GM21381 (cell line): Measurements from ENCODE around the gene CIDEB.
"Not testable (repeated sequence)": the region's sequence is repeated elsewhere in the genome, so short reads cannot be mapped to it uniquely, and the experiment has no call there.

ENCODE experiments used
- ATAC-seq: cut with Tn5 transposase; IDR thresholded peaks from one replicate; pipeline ENCODE4 v1.9.1; 2021; ENCODE audit warnings: mild to moderate bottlenecking, moderate library complexity; ENCODE audit not compliant: unreplicated experiment

Gene CIDEB, protein sequence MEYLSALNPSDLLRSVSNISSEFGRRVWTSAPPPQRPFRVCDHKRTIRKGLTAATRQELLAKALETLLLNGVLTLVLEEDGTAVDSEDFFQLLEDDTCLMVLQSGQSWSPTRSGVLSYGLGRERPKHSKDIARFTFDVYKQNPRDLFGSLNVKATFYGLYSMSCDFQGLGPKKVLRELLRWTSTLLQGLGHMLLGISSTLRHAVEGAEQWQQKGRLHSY

DNA sequence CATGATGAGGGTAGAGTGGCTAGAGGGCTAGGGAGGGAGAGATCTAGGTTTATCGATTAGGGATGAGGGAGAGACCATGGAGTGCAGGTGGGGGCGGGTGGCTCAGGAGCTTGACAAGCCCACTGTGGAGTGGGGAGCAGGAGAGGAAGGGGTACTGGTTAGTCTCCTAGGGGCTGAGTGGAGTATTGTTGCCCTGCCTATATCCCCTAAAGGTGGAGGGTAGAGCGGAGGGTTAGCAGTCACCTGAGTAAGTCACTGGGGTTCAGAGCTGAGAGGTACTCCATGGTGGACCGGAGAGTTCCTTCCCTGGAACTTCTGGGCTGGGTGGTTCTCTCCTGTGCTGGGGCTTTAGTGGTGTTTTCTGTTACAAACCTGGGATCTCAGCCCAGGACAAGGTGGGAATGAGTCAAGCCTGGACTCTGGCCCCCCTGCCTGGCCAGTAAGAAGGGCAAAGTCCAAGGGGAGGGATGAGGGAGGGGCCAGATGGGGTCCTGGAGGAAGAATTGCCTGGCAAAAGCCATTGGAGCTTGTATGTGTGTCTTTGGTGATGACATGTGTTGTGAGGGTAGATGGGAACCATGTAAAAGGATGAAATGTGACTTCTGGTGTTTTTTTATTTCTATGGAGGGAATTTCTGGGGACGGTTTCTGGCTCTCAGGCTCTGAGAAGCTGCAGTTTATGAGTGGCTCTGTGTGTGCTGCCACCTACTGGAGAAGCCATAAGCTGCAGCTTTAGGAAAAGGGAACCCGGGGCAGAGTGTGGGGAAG lies at the start of gene CIDEB:
TSS of gene CIDEB (minus strand) at position 403 of the 767 bp plus-strand sequence. CDS start at position 284, 119 bp downstream.
- ATAC-seq, result no peak

DNA sequence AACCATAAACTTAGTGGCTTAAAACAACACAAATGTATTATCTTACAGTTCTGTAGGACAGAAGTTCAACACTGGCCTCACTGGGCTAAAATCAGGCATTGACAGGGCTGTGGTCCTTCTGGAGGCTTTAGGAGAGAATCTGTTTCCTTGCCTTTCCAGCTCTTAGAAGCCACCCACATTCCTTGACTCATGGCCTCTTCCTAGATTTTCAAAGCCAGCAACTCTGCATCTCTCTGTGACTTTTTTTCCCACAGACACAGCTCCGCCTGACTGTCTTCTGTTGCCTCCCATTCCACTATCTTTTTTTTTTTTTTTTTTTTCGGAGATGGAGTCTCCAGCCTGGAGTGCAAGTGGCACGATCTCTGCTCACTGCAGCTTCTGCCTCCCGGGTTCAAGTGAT lies 48.4 kb upstream of the CIDEB start:
- no peak for ATAC-seq

DNA sequence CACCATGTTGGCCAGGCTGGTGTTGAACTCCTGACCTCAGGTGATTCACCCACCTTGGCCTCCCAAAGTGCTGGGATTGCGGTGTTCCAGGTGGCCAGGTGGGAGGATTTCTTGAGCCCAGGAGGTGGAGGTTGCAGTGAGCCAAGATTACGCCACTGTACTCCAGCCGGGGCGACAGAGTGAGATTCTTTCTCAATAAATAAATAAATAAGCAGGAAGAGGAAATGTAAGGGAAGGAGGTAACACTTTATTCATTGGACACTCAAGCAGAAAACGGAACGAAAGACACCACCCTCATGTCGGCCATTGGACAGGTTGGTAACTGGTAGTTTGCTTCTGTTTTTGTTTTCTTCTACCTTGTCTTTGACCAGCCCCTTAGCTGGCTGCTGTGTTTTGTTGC lies 47.2 kb upstream of the CIDEB start:
- ATAC-seq, result no peak

DNA sequence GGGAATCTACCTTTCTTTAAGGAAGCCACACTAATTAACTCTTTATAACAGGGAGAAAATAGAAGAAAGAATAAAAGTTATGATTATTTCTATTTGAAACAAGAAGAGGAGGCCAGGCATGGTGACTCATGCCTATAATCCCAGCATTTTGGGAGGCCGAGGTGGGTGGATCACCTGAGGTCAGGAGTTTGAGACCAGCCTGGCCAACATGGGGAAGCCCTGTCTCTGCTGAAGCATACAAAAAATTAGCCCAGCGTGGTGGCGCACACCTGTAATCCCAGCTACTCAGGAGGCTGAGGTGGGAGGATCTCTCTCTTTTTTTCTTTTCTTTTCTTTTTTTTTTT lies 46.7 kb upstream of the CIDEB start:
- ATAC-seq, result not testable (repeated sequence)

DNA sequence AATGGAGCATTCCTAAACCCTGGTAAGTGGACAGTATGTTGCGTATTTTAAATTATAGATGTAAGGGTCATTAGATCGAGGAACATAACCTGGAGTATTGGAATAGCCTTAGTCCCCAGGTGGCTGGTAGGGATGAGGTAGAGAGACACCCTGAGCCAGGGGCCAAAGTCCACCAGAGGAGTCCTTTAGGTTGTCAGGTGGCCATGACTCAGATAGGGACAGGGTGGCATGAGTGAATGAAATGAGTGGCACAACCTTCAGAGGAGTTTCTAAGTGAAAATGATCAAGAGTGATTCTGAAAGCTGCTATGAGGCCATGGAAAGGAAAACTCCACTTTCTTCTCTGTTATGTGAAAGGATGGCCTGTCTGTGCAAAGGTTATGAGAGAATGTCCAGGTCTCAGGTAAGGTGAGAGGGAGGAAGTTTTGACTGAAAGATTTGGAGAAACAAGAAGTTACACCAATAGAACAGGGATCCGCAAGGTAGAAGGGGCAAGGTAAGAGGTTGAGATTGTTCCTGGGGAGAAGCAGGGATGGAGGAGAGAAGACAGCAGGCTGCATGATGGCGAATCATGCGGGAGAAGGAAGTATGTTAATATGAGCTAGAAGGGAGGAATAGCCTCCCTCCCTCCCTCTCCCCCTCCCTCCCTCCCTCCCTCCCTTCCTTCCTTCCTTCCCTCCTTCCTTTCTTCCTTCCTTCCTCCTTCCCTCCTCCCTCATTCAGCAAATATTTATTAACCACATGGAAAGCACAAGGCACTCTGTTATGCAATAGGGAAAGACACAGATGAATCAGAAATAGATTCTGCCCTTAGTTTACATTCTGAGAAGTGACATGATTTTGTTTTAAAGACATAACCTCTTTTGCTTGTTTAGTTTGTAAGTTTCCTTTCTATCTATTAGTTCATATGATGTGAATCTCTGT lies 46.0 kb upstream of the CIDEB start:
- ATAC-seq, result no peak

DNA sequence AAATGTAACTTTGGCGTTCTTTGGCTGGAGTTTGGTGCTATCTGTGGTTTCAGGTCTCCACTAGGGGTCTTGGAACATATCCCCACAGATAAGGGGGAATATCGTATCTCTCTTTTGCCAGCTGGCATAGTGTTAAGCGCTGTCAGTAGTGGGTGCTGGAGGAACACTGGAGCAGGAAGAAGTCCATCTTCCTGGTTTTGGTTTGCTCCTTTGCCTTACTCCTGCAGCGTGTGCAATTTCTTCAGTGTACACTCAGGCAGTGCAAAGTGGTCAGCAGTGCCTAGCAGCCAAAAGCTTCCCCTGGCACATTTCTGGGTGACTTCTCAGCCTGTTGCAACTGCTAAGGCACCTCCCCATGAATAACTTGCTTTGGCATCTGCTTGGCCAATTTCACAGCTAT lies 43.7 kb upstream of the CIDEB start:
- no peak for ATAC-seq

DNA sequence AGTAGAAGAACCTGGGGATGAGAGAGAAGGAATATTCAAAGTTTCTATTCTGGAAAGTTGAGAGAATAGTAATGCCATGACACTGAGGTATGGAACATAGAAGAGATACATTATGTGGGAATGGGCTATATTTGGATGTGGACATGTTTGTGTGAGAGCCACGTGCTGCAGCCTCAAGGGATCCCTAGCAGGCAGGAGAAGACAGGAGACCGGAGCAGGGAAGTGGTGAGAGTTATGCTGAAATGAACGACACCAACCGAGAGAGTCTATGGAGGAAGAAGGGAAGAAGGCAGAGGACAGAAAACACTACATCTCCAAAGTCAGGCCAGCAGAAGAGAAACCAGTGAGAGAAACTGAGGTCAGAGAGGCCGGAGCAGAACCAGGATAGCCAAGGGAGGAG lies 42.0 kb upstream of the CIDEB start:
- no peak for ATAC-seq

DNA sequence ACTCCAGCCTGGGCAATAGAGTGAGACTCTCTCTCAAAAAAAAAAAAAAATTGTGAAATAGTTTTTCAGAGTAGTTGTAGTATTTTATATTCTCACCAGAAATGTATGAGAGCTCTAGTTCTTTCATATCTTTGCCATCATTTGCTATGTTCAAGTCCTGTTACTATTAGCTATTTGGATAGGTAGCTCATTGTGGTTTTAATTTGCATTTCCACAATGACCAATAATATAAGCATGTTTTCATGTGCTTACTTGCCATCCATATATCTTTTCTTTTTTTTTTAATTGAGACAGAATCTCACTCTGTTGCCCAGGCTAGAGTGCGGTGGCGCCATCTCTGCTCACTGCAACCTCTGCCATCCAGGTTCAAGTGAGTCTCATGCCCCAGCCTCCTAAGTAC lies 40.4 kb upstream of the CIDEB start:
- ATAC-seq, result no peak

DNA sequence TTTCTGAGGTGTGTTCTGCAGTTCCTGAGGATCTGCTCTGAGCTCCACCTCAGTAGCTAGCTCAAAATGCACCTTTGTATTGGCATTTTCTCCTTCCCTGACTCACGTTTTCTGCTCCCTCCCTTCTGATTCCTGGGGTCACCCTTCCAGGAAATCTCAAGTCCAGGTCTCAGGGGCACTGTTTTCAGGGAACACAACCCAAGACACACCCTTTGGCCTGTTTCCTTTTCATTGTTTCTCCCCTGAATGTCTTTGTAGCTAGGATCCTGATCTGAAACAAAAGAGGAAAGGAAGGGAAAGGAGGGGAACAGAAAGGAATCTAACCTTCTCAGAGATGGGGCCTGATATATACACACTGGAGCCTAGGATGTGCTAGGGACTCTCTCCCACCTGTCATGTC lies 39.4 kb upstream of the CIDEB start:
- ATAC-seq, result no peak

DNA sequence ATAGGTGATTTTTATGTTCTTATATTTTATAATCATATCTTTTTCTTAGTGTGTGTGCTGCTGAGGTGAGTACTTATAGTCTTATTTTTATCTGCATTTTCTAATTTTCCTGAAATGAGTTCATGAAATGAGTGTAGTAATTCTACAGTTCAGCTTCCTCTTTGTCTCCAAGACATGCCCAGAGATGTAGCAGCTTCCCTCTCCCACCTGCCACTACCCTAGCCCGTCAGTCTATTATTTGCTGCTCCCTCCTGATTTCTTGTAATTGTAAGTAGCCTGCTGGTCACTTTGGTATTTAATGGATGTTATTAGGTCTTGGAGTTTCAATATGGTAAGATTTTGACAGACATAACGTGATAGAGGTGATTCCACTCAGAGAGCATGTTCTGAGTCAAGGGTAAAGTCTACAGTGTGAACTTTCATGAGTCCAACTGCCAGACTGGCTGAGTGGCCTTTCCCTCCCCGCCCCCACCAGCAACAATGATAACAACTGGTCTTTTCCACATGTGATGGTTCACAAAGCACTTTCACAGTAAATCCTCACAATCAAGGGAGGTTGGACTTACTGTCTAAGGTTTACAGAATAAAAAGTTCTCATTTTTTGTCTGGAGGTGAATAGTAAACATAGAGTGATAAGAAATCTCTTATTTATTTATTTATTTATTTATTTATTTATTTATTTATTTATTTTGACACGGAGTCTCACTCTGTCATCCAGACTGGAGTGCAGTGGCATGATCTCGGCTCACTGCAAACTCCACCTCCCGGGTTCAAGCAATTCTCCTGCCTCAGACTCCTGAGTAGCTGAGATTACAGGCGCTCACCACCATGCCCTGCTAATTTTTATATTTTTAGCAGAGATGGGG lies 36.3 kb upstream of the CIDEB start:
- no peak for ATAC-seq

DNA sequence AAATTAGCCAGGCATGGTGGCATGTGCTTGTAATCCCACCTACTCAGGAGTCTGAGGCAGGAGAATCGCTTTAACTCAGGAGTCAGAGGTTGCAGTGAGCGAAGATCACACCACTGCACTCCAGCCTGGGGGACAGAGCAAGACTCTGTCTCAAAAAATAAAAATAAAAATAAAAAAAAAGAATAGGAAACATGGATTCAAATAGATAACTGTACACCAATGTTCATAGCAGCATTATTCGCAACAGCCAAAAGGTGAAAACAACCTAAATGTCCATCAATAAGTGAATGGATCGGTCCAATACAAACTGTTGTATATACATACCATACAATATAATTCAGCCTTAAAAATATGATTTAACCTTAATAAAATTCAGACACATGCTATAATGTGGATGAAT lies 35.1 kb upstream of the CIDEB start:
- no peak for ATAC-seq

DNA sequence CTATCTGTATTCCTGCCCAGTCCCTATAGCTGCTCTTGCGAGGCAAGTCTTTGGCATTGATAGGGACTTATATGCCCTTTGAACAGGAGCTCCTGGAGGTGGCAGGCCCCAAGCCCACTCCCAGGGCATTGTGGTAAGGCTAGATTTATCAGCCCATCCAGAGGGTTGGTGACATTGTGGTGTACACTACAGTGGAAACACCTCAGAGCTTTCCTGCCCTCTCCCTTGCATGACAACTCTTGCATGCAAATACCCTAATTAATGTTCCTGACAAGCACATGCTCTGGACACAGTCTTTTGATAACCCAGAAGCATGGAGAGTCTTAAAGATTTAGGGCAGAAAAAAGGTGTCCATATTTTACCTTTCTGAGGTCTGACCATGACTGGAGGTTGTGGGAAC lies 32.8 kb upstream of the CIDEB start:
- ATAC-seq, result no peak

DNA sequence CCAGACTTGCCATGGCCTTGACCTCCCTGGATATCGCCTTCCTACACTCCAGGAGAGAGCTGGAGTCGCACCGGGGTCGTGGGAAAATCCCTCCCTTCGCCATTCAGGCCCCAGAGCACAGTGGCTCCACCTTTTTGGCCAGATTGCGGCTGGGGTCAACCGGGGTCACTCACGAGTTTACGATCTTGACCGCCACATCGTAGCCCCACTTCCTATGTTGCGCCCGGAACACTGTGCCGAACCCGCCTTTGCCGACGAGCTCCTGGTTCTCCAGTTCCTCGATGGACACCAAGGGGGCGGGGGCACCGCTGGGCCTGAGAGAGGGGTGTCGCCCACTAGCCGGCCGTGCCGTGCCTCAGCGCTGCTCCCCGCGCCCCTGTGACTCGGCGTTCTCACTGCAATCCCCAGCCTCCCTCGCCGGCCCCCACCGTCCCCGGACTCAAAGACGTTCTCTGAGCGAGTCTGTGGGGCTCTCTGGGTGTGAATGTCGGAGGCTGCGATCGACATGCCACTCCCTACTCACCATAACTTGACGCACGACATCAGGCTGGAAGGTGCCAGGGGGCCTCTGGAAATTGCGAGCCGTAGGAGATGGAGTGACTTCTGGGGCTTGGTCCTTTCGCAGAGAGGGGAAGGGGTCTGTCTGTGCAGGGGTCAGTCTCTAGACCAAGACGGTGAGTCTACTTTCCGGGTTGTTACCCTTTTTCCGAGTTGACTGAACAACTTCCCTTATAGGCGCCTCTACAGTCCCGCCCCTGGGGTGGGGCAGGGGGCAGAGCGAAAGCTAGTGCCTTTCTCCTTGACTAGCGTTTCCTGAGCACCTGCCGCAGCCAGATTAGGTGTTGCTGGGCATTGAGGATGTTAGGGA lies 31.7 kb upstream of the CIDEB start, which contains the start of gene RIPK3:
TSS of gene RIPK3 (minus strand) at position 708 of the 868 bp plus-strand sequence. CDS start at position 543, 165 bp downstream.
- peak; percentile 81 for ATAC-seq

DNA sequence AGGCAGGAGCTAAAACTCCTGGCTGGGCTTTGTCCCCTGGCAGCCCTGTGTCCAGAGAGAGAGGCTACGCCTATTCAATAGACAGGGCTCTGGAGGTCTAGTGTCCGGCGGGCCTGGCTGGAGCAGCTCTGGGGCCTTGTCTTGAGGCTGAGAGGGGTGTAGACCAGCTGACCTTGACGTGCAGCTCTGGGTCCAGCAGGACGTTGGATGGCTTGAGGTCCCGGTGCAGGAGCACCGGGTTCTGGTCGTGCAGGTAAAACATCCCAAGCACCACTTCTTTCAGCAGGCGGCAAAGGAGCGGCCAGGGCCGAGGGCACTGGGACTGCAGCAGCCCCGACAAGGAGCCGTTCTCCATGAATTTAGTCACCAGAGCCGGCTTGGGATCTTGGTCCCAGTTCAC lies 31.1 kb upstream of the CIDEB start:
- ATAC-seq, result no peak

DNA sequence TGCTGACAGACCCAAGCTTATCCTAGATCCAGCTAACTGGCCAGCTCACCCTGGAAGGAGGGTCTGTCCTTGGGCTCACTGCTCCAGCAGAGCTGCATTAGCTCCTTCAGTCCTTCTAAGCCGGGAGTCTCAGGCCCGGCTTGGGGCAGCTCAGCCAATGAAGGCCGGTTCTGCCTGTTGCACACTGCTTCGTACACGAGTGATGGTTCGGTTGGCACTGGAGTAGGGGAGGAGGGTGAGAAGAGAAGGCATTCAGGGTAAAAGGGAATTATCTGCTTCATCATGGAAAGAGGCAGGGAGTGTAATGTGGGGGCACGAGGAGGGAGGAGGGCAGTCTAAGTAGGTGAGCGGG lies 30.0 kb upstream of the CIDEB start:
- no peak for ATAC-seq

DNA sequence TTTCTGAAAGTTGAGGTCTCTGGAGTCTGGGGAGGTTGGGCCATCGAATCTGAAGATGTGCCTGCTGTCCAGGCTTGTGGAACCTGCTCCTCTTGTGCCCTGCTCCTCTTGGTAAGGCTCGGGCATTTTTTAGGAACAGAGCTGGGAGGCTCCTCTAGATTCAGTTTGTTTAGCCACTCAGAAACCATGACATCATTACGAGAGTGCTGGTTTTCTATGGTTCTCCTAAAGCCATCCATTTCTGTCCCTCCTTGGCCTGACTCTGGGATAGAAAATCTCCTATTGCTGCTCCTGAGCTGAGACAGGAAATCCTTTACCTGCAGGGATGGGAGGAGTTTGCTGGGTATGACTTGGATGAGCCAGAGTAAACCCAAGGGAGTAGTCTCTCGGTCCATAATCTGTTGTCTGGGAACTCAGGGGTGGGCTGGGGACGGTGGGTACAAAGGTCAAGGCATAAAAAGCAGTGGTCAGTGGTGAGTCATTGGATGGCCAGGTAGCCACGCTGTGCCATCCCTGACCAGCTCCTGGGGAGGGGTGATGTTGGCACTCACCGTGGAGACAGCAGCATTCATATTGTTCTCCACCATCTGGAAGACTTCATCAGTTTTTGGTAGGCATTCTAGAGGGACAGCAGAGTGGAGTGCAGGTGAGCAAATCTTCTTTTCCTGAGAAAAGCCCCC lies 29.5 kb upstream of the CIDEB start:
- no peak for ATAC-seq

DNA sequence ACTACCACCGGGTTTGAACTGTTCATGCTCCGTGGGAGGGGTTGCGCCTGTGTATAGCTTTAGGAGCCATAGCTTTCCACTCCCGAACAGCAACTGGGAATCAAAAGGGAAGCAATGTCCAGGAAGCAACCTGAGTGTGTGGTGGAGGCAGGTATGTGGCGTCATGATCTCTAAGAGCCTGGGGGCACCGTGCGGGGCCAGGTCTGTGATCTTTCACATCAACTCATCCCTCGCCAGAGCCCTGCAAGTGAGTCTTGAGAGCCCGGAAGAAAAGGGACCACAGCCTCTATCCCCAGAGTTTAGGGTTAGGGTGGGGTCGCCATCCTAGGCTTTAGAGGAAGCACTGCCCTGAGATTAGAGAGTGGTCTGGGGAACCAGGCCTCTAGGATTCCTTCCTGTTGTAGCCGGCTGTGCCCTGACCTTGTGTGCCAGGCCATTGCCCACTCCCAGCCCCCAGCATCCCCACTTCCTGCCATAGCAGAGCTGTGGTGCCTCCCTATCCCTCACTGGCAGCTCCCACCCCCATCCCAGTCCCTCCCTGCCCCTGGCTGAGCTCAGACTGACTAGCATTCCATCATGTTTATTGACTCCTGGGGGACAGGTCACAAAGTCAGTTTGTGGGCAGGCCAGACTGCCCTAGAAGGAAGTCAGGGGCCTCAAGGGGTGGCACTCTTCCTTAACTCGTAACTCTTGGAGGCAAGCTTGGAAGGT lies 27.8 kb upstream of the CIDEB start:
- ATAC-seq, result no peak

DNA sequence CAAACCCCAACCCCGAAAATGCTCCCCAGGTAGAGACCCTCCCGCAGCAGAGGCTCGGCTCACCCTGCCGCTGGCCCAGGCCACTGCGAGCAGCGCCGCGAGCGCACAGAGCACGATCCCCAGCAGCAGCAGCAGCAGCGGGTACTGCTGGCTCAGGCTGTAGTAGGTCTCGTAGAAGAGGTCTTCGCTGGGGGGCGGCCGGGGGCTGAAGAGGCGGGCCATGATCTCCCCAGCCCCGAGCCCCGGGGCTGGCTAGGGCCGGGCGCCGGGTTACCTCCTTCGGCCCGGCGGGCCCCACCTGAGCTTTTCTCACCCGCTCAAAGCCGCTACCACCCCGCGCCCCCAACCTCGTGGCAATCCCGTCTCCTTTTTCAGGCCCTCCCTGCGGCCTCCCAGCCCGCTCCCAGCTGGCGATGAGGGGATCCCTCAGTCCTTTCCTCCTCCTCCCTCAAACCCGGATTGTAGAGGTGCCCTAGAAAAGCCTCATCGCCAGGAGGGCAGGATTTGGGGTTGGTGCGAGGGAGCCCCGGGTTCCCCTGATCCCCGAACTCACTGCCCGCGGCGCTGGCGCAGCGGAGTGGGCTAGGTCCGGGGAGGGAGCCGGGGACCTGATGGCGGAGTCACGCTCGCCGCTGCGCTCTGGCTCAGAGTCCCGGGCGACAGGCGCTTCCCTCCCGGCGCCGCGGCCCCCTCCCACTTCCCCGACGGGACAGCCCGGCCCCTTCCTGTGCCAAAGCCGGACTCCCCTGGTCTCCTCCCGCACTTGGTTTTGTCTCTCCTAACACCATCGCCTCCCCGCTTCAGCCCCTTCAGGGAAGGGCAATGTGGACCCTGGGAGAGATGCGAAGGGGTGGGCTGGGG lies 26.9 kb upstream of the CIDEB start, which contains the start of gene ADCY4:
TSS of gene ADCY4 (minus strand) at position 641 of the 861 bp plus-strand sequence. CDS start at position 222, 419 bp downstream.
- ATAC-seq, result no peak
